Thyroid gland (tissue), 4 donors: ENCODE results near the gene MAD1L1. TPM values are rescaled to one million over a fixed set of nuclear protein-coding genes. Genes with fewer than 3 reads are reported as not detected.

Experiments
- DNase-seq, 2 donors: peaks; one replicate each; pipeline ENCODE4 v3.0.0-alpha.2; 2019
- H3K27ac ChIP-seq, 3 donors: fragments of 200-600 bp; sonication (generic); 1 replicate in 2 of 3; 2 replicates in 1 of 3; pipeline ENCODE4 v1.5.1; 2016 to 2019; ENCODE audit warnings: mild to moderate bottlenecking in 1 of 3, moderate library complexity in 1 of 3
- H3K27me3 ChIP-seq: fragments of 200-600 bp; sonication (generic); one replicate; pipeline ENCODE4 v1.5.1; 2019
- H3K36me3 ChIP-seq, 2 donors: fragments of 200-600 bp; sonication (generic); one replicate each; pipeline ENCODE4 v1.5.1; 2016 to 2019
- H3K4me1 ChIP-seq, 2 donors: fragments of 200-600 bp; sonication (generic); one replicate each; pipeline ENCODE4 v1.5.1; 2017 to 2019
- H3K4me3 ChIP-seq, 3 donors: fragments of 200-600 bp; sonication (generic); replicated peaks in 1 of 3; 1 replicate in 2 of 3; 2 replicates in 1 of 3; pipeline ENCODE4 v1.5.1; 2016; ENCODE audit warnings: mild to moderate bottlenecking in 1 of 3
- H3K9me3 ChIP-seq: fragments of 200-600 bp; sonication (generic); one replicate; pipeline ENCODE4 v1.5.1; 2017
- CTCF ChIP-seq, 6 experiments: fragments of 200-600 bp in 3 of 6; fragments of 450-650 bp in 3 of 6; sonication (generic) in 3 of 6; IDR thresholded peaks; one replicate each; pipeline ENCODE4 v1.5.1; 2016 to 2019; ENCODE audit warnings: antibody characterized with exemption in 6 of 6, mild to moderate bottlenecking in 2 of 6, inconsistent platforms in 1 of 6, moderate library complexity in 1 of 6
- POLR2A ChIP-seq, 2 donors: fragments of 450-650 bp; IDR thresholded peaks; one replicate each; pipeline ENCODE4 v1.6.1; 2017; ENCODE audit warnings: antibody characterized with exemption in 2 of 2, mild to moderate bottlenecking in 2 of 2, moderate library complexity in 1 of 2
- WGBS, 2 donors: methylation state at CpG; one replicate each; pipeline ENCODE4 v1.1.5; 2017; 5-methylcytosine and 5-hydroxymethylcytosine counted together
- intact Hi-C: fragments of 100-400 bp; cut with DNase I; formaldehyde crosslinking; loops from one replicate; pipeline ENCODE4 v1.15.1; 2023
- total RNA-seq, 4 donors: library from RNA; depleted of rRNA; stranded (reverse); fragments of >200 nt; gene quantifications; one replicate each; pipeline ENCODE4 v1.2.3, GENCODE V29; 2016

MAD1L1 gene
- total RNA-seq, 4 donors from 2014 or later, result 27.4 to 38.6 (median 33.9) TPM

GRCh38 chr7:1781369-1781768, 451.4 kb downstream of the MAD1L1 start:
- WGBS, 2 donors, result 80% methylated on average over 12 of the region's 12 CpGs
- no peak for TF ChIP-seq CTCF (IDR thresholded peaks at IDR 0.05)
- TF ChIP-seq POLR2A (IDR thresholded peaks at IDR 0.05), result no peak
- Histone ChIP-seq H3K4me3 (no peak overlapping the region), H3K9me3 (no peaks in the 10 kb centered on the region), H3K27me3 (no peaks in the 10 kb centered on the region), H3K36me3 (no peaks in the 10 kb centered on the region), H3K4me1 (no peaks in the 10 kb centered on the region), H3K27ac (no peak overlapping the region)
- intact Hi-C loops, result no loop called here
- DNase-seq, result no peak

DNA sequence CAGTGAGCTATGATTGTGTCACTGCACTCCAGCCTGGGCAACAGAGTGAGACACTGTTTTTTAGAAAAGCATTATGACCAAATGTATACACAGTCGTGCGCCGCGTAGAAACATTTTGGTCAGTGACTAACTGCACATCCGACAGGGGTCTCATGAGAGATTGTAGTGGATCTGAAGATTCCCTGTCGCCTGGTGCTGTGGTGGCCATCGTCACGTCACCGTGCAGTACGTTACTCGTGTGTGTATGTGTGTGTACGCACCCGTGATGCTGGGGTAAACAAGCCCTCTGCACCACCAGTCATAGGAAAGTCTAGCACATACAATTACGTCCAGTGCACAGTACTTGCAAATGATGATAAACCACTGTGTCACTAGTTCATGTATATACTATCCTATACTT, 453.3 kb downstream of the MAD1L1 start:
- Histone ChIP-seq H3K27me3 (no peaks in the 10 kb centered on the region), H3K4me1 (no peaks in the 10 kb centered on the region), H3K36me3 (no peaks in the 10 kb centered on the region), H3K9me3 (no peaks in the 10 kb centered on the region), H3K4me3 (no peak overlapping the region), H3K27ac (no peak overlapping the region)
- intact Hi-C loops, result no loop called here
- WGBS, 2 donors, result 87 to 93% methylated on average over 14 of the region's 14 CpGs
- TF ChIP-seq POLR2A (IDR thresholded peaks at IDR 0.05) (no peak), CTCF (IDR thresholded peaks at IDR 0.05) (no peak)
- DNase-seq, result no peak

DNA sequence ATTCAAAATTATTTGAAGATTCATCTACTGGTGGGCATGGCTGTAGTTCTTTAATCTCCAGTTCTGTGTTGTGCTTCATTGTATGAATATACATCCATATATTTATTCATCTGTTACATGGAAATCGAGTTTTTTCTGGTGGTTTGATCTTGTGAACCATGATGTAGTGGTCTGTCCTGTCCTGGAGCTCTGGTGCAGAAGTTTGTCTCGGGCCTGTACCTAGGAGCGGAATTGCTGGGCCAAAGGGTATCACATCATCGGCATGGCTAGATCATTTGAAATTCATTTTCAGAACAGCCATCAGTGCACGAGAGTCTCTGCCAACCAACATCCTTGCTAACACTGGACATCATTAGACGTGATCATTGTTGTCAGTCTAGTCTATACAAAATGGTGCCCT, 455.6 kb downstream of the MAD1L1 start:
- H3K27ac ChIP-seq, result no peak overlapping the region
- DNase-seq, result no peak
- H3K4me1 ChIP-seq, result no peaks in the 10 kb centered on the region
- H3K4me3 ChIP-seq, result no peak overlapping the region
- 85 to 89% methylated on average over 6 of the region's 6 CpGs for WGBS, 2 donors
- H3K9me3 ChIP-seq, result no peaks in the 10 kb centered on the region
- no peaks in the 10 kb centered on the region for H3K27me3 ChIP-seq
- no peaks in the 10 kb centered on the region for H3K36me3 ChIP-seq
- TF ChIP-seq CTCF (IDR thresholded peaks at IDR 0.05), result no peak
- TF ChIP-seq POLR2A (IDR thresholded peaks at IDR 0.05), result no peak
- intact Hi-C loops, result no loop called here

DNA sequence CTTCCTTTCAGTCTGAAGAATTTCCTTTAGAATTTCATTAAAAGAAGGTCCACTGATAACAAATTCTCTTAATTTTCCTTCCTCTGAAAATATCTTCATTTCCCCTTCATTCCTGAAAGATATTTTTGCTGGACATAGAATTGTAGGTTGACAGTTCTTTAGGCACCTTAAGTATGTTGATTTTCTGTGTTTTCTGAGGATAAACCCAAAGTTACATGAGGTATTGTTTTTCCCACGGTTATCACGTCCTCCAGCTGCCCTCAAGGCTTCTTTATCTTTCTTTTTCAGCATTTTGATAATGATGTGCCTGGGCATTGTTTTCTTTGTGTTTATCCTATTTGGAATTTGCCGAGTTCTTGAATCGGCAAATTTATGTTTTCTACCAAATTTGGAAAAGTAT, 457.4 kb downstream of the MAD1L1 start:
- 73 to 77% methylated on average over 4 of the region's 4 CpGs for WGBS, 2 donors

DNA sequence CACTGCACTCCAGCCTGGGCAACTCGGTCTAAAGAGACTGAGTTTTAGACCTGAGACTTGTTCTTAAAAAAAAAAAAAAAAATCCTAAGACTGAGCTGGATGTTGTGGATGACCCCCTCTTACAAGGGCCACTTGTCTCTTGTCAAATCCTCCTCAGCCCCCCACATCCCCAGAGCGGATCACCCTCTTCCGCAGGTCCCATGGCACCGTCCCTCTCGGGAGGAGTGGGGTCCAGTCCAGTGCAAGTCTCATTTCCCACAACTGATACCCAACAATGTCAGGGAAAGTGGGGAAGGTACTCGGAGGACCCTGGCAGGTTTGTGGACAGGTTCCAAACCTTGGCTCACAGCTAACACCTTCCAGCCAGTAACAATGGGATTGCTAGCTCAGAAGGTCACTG, 462.4 kb downstream of the MAD1L1 start:
- TF ChIP-seq CTCF (IDR thresholded peaks at IDR 0.05), result no peak
- Histone ChIP-seq H3K27ac (no peak overlapping the region), H3K27me3 (no peaks in the 10 kb centered on the region), H3K4me1 (no peaks in the 10 kb centered on the region), H3K36me3 (no peaks in the 10 kb centered on the region), H3K4me3 (no peak overlapping the region), H3K9me3 (no peaks in the 10 kb centered on the region)
- intact Hi-C loops, result no loop called here
- no peak for DNase-seq
- 89 to 96% methylated on average over 6 of the region's 6 CpGs for whole genome bisulfite sequencing, 2 donors

More for the DNA sequence above, 457.4 kb downstream of the MAD1L1 start:
- Histone ChIP-seq H3K4me1 (no peaks in the 10 kb centered on the region), H3K4me3 (no peak overlapping the region), H3K9me3 (no peaks in the 10 kb centered on the region), H3K27me3 (no peaks in the 10 kb centered on the region), H3K36me3 (no peaks in the 10 kb centered on the region), H3K27ac (no peak overlapping the region)
- intact Hi-C loops, result no loop called here
- DNase-seq, result no peak
- TF ChIP-seq POLR2A (IDR thresholded peaks at IDR 0.05) (no peak), CTCF (IDR thresholded peaks at IDR 0.05) (no peak)
